Body of pancreas (tissue), 4 donors: ENCODE results near the gene DNAJA4. TPM values are rescaled to one million over a fixed set of nuclear protein-coding genes. Genes with fewer than 3 reads are reported as not detected.

Experiments
- ATAC-seq: fragments of 150-250 bp; one replicate; pipeline ENCODE4 v1.9.1; 2016
- DNase-seq, 4 donors: peaks; one replicate each; pipeline ENCODE4 v3.0.0-alpha.2; 2019
- H3K27ac ChIP-seq, 4 donors: fragments of 200-600 bp; sonication (generic); 1 replicate in 3 of 4; 2 replicates in 1 of 4; pipeline versions ENCODE4 v1.5.1 to v1.6.1; 2016 to 2019; ENCODE audit warnings: mild to moderate bottlenecking in 1 of 4, mixed read lengths in 1 of 4, moderate library complexity in 1 of 4
- H3K27me3 ChIP-seq, 2 donors: fragments of 200-600 bp; sonication (generic); one replicate each; pipeline ENCODE4 v1.6.0; 2016; ENCODE audit warnings: mild to moderate bottlenecking in 1 of 2
- H3K36me3 ChIP-seq, 2 donors: fragments of 200-600 bp; sonication (generic); replicated peaks in 1 of 2; 2 replicates each; pipeline ENCODE4 v1.5.1; 2016; ENCODE audit warnings: low read depth in 2 of 2; ENCODE audit not compliant: insufficient read depth in 1 of 2
- H3K4me1 ChIP-seq: fragments of 200-600 bp; sonication (generic); one replicate; pipeline ENCODE4 v1.6.0; 2016
- H3K4me3 ChIP-seq, 2 donors: fragments of 200-600 bp; sonication (generic); 1 replicate in 1 of 2; 2 replicates in 1 of 2; pipeline ENCODE4 v1.5.1; 2016 to 2019
- H3K9me3 ChIP-seq, 3 donors: fragments of 200-600 bp; sonication (generic); 1 replicate in 2 of 3; 2 replicates in 1 of 3; pipeline ENCODE4 v1.5.1; 2016
- CTCF ChIP-seq, 7 experiments: fragments of 450-650 bp in 4 of 7; fragments of 200-600 bp in 3 of 7; sonication (generic) in 3 of 7; IDR thresholded peaks; one replicate each; pipeline ENCODE4 v1.5.1; 2016 to 2019; ENCODE audit warnings: antibody characterized with exemption in 7 of 7
- POLR2A ChIP-seq, 3 donors: fragments of 450-650 bp; IDR thresholded peaks; one replicate each; pipeline ENCODE4 v1.6.1; 2016; ENCODE audit warnings: antibody characterized with exemption in 3 of 3, mild to moderate bottlenecking in 2 of 3
- WGBS, 2 donors: methylation state at CpG; one replicate each; pipeline ENCODE4 v1.1.5; 2017; 5-methylcytosine and 5-hydroxymethylcytosine counted together
- intact Hi-C: fragments of 100-400 bp; cut with DNase I; formaldehyde crosslinking; loops from one replicate; pipeline ENCODE4 v1.15.1; 2023
- small RNA-seq: library from RNA; depleted of rRNA; stranded (forward); fragments of <200 nt; gene quantifications from one replicate; pipeline ENCODE3, GENCODE V24; 2016
- total RNA-seq, 2 donors: library from RNA; depleted of rRNA; stranded (reverse); fragments of >200 nt; gene quantifications; one replicate each; pipeline ENCODE4 v1.1.0, GENCODE V29; 2016

Gene DNAJA4
- total RNA-seq, 2 donors from 2014 or later: 5.9 to 8.0 TPM

DNA sequence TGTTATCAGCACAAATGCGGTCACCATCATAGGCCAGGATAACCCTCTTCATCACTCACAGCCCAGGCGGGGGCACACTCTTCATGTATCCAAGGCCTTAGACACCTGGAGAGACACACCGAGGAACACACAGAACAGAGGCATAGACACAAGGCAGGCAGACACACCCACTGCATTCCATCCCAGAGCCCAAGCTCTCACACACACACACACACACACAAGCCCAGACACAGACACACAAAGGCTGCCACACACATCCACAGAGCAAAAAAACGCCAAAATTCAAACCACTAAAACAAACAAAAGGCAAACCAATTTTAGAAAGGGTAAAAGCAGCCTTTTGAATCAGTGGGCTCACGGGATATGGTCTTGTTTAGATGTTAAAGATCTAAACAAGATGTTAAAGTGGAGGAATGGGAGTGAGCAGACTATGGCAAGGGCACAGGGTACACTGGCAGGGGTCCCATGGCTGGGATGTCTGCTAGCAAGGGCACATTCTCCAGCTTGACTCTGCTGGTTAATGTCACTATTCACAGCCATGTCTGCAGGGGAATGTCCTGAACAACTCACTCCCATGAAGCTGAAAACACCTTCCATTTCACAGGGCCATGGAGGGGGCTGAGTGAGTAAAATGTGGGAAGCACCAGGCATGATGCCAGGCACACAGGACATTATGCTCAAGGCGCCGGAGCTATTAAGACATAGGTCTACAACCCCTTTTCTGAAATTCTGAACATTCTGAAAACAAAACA, 60.9 kb downstream of the DNAJA4 start:
- no peak overlapping the region for H3K27ac ChIP-seq
- H3K4me3 ChIP-seq: no peak overlapping the region
- no peaks in the 10 kb centered on the region for H3K9me3 ChIP-seq
- no peak for TF ChIP-seq CTCF (IDR thresholded peaks at IDR 0.05)
- no peak for TF ChIP-seq POLR2A (IDR thresholded peaks at IDR 0.05)
- ATAC-seq (no peak), DNase-seq (no peak)
- no peaks in the 10 kb centered on the region for H3K4me1 ChIP-seq
- no peaks in the 10 kb centered on the region for H3K27me3 ChIP-seq
- intact Hi-C loops: no loop called here
- no peaks in the 10 kb centered on the region for H3K36me3 ChIP-seq
- 59 to 74% methylated on average over 6 to 7 of the region's 7 CpGs for WGBS, 2 donors

DNA sequence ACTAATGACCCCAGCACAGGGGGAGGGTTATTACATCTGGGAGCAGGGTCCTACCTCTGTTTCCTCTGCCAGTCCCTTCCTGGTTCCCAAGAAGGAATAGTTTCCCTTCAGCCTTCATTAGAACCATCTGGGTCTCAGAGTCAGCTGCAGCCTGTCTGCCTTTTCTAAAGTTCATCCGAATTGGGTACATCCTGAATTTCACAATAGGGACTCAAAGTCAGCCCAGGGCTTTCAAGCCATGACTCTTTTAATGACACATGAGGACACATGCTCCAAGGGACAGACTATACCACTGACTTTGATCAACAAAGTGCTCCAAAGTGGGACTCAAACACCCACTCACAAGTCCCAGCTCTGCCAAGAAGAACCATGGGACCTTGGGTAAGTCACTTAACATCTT, 63.1 kb downstream of the DNAJA4 start:
- H3K27ac ChIP-seq: no peak overlapping the region
- H3K27me3 ChIP-seq: no peaks in the 10 kb centered on the region
- H3K4me1 ChIP-seq: no peaks in the 10 kb centered on the region
- DNase-seq (no peak), ATAC-seq (no peak)
- H3K9me3 ChIP-seq: no peaks in the 10 kb centered on the region
- no peak overlapping the region for H3K4me3 ChIP-seq
- TF ChIP-seq CTCF (IDR thresholded peaks at IDR 0.05) (no peak), POLR2A (IDR thresholded peaks at IDR 0.05) (no peak)
- intact Hi-C loops: no loop called here
- H3K36me3 ChIP-seq: no peaks in the 10 kb centered on the region
- WGBS, 2 donors: 46 to 50% methylated on average over 1 of the region's 1 CpG

DNA sequence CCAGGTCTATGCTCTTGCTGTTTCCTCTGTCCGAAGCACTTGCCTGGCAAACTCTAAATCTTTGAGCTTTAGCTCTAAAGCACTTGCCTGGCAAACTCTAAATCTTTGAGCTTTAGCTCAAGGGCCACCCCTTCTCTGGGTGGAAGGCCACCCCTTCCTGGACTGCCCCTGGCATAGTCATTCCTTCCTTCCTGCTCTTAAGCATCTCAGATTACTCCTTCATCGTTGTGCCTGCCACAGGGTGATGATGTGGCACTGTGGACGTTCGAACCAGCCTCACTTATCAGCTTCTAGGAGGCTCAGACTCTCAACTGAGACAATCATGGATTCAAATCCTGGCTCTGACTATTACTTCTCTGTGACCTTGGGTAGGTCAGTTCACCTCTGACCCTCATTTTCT, 65.3 kb downstream of the DNAJA4 start:
- H3K4me1 ChIP-seq: no peaks in the 10 kb centered on the region
- ATAC-seq (no peak), DNase-seq (no peak)
- H3K9me3 ChIP-seq: no peaks in the 10 kb centered on the region
- H3K27ac ChIP-seq: no peak overlapping the region
- H3K27me3 ChIP-seq: no peaks in the 10 kb centered on the region
- intact Hi-C loops: no loop called here
- H3K36me3 ChIP-seq: no peaks in the 10 kb centered on the region
- WGBS, 2 donors: 34 to 37% methylated on average over 4 of the region's 4 CpGs
- no peak overlapping the region for H3K4me3 ChIP-seq
- TF ChIP-seq POLR2A (IDR thresholded peaks at IDR 0.05): no peak
- no peak for TF ChIP-seq CTCF (IDR thresholded peaks at IDR 0.05)

Small RNA genes lying within 50 kb of the gene (small RNA-seq; reads per million reads assigned to genes)
- not detected for gene AC090607.5

Other genes with a start within 250 kb of the DNAJA4 start
- gene TBC1D2B, start 186.9 kb upstream of the DNAJA4 start, total RNA-seq: 10 to 100 TPM; 35.6 to 42.3 TPM
- not detected for gene SH2D7, start 172.0 kb upstream of the DNAJA4 start, total RNA-seq
- 1 to 10 TPM; 3.4 to 6.9 TPM for gene CIB2, start 133.1 kb upstream of the DNAJA4 start, total RNA-seq
- gene IDH3A, start 115.2 kb upstream of the DNAJA4 start, total RNA-seq: 10 to 100 TPM; 17.8 to 39.7 TPM
- not detected for gene ACSBG1, start 30.0 kb upstream of the DNAJA4 start, total RNA-seq
- gene SKIC8, start 35.0 kb downstream of the DNAJA4 start, total RNA-seq: 10 to 100 TPM; 30.3 to 31.4 TPM
- gene CRABP1, start 75.8 kb downstream of the DNAJA4 start, total RNA-seq: 1 to 10 TPM in 1 of 2 donors, not detected in 1; 1.6 TPM
- gene IREB2, start 173.7 kb downstream of the DNAJA4 start, total RNA-seq: 10 to 100 TPM; 16.2 to 31.9 TPM
- gene HYKK, start 243.0 kb downstream of the DNAJA4 start, total RNA-seq: 1 to 10 TPM; 2.6 to 8.3 TPM